Endothelial cell of umbilical vein (primary cell): ENCODE measurements around the gene SWT1. TPM values are rescaled to one million over a fixed set of nuclear protein-coding genes. Genes with fewer than 3 reads are reported as not detected.

Experiments used
- BruUV-seq: library from RNA; stranded (reverse); fragments of 400-500 nt; replicated peaks from 2 replicates; lab custom pipeline; 2021; lab: Mats Ljungman, UMichigan
- CTCF ChIA-PET: fragments of 300-600, 350-600 bp; sonication (Branson Sonifier 250); formaldehyde crosslinking; loops from one replicate; lab custom pipeline; 2021; ENCODE audit warnings: antibody characterized with exemption, inconsistent platforms; lab: Charles Lee
- POLR2A ChIA-PET: fragments of 300-600, 350-600 bp; sonication (Branson Sonifier 250); formaldehyde crosslinking; loops from one replicate; lab custom pipeline; 2021; ENCODE audit warnings: antibody characterized with exemption, inconsistent platforms; lab: Charles Lee
- DNase-seq: peaks from one replicate; pipeline ENCODE4 v3.0.0-alpha.2; 2011; ENCODE audit warnings: low read depth, low spot score
- FAIRE-seq: peaks from 2 replicates; lab custom pipeline; 2011; peaks lifted over from hg19 to GRCh38; lab: Jason Lieb, UNC
- H2AFZ ChIP-seq: 2 replicates; pipeline ENCODE4 v1.6.0; 2012; ENCODE audit warnings: low read depth, low read length, control low read depth, inconsistent platforms
- H3K27ac ChIP-seq: 2 replicates; pipeline ENCODE4 v1.5.1; 2011; ENCODE audit warnings: low read depth, mild to moderate bottlenecking, control low read depth, low read length, moderate library complexity; ENCODE audit not compliant: insufficient read depth
- H3K27me3 ChIP-seq, 2 experiments: 2 replicates each; pipeline versions ENCODE4 v1.6.0 to v1.6.1; 2011; ENCODE audit warnings: low read length in 2 of 2, mixed read lengths in 1 of 2; ENCODE audit not compliant: control insufficient read depth in 2 of 2, insufficient read depth in 2 of 2
- H3K36me3 ChIP-seq, 2 experiments: 2 replicates in 1 of 2; 3 replicates in 1 of 2; pipeline ENCODE4 v1.5.1; 2011; ENCODE audit warnings: low read length in 2 of 2, mild to moderate bottlenecking in 1 of 2, moderate library complexity in 1 of 2; ENCODE audit not compliant: control insufficient read depth in 2 of 2, insufficient read depth in 2 of 2; ENCODE audit errors: extremely low read depth in 1 of 2
- H3K4me1 ChIP-seq: 3 replicates; pipeline ENCODE4 v1.5.1; 2011; ENCODE audit warnings: mild to moderate bottlenecking, low read length; ENCODE audit not compliant: control insufficient read depth, insufficient read depth; ENCODE audit errors: extremely low read depth
- H3K4me2 ChIP-seq: 2 replicates; pipeline ENCODE4 v1.6.1; 2011; ENCODE audit warnings: low read length, control low read depth, mixed read lengths; ENCODE audit not compliant: insufficient read depth
- H3K4me3 ChIP-seq, 3 experiments: fragments of 200-600 bp in 1 of 3; sonication (generic), shearing (Covaris generic) in 1 of 3; replicated peaks in 1 of 3; 2 replicates each; pipeline ENCODE4 v1.5.1; 2011 to 2016; ENCODE audit warnings: control low read depth in 3 of 3, low read length in 3 of 3, mild to moderate bottlenecking in 2 of 3, inconsistent platforms in 1 of 3, low read depth in 1 of 3, moderate library complexity in 1 of 3; ENCODE audit not compliant: insufficient read depth in 1 of 3
- H3K79me2 ChIP-seq: 2 replicates; pipeline ENCODE4 v1.6.0; 2012; ENCODE audit warnings: low read length, inconsistent platforms; ENCODE audit not compliant: control insufficient read depth, insufficient read depth
- H3K9ac ChIP-seq: replicated peaks from 2 replicates; pipeline ENCODE3; 2011; ENCODE audit warnings: low read length, control low read depth; ENCODE audit not compliant: insufficient read depth; ENCODE audit errors: extremely low read depth
- H3K9me1 ChIP-seq: replicated peaks from 3 replicates; pipeline ENCODE4 v1.6.0; 2011; ENCODE audit warnings: mild to moderate bottlenecking, low read length; ENCODE audit not compliant: control insufficient read depth, insufficient read depth; ENCODE audit errors: extremely low read depth
- H3K9me3 ChIP-seq: replicated peaks from 2 replicates; pipeline ENCODE4 v1.5.1; 2012; ENCODE audit warnings: low read length, inconsistent platforms; ENCODE audit not compliant: control insufficient read depth, insufficient read depth
- H4K20me1 ChIP-seq: replicated peaks from 2 replicates; pipeline ENCODE3; 2011; ENCODE audit warnings: mild to moderate bottlenecking, low read length; ENCODE audit not compliant: control insufficient read depth, insufficient read depth; ENCODE audit errors: extremely low read depth
- CTCF ChIP-seq, 2 donors: IDR thresholded peaks; 1 replicate in 1 of 2; 2 replicates in 1 of 2; pipeline ENCODE4 v1.5.1; 2011; ENCODE audit warnings: low read length in 2 of 2, mild to moderate bottlenecking in 2 of 2, moderate library complexity in 2 of 2, control low read depth in 1 of 2, inconsistent platforms in 1 of 2, low read depth in 1 of 2; ENCODE audit not compliant: insufficient read depth in 1 of 2; ENCODE audit errors: extremely low read depth in 1 of 2
- EZH2 ChIP-seq: IDR thresholded peaks from 2 replicates; pipeline ENCODE4 v1.6.1; 2012; ENCODE audit warnings: borderline replicate concordance, low read depth, mild to moderate bottlenecking, moderate library complexity, low read length, inconsistent platforms; ENCODE audit not compliant: severe bottlenecking
- FOS ChIP-seq: IDR thresholded peaks from 2 replicates; pipeline ENCODE4 v1.6.1; 2011; ENCODE audit warnings: mild to moderate bottlenecking, low read length, moderate library complexity, borderline replicate concordance; ENCODE audit not compliant: insufficient read depth
- GATA2 ChIP-seq: IDR thresholded peaks from 2 replicates; pipeline ENCODE4 v1.7.0; 2011; ENCODE audit warnings: low read depth, mild to moderate bottlenecking, moderate library complexity, mixed read lengths, low read length; ENCODE audit not compliant: insufficient read length, insufficient read depth
- JUN ChIP-seq: IDR thresholded peaks from 2 replicates; pipeline ENCODE4 v1.6.1; 2011; ENCODE audit warnings: borderline replicate concordance, low read depth; ENCODE audit not compliant: insufficient read length, insufficient read depth
- MAX ChIP-seq: IDR thresholded peaks from 2 replicates; pipeline ENCODE4 v1.6.1; 2011; ENCODE audit not compliant: insufficient read depth, insufficient read length
- MYC ChIP-seq: IDR thresholded peaks from one replicate; pipeline ENCODE4 v1.6.1; 2011; ENCODE audit warnings: mild to moderate bottlenecking, low read depth, low read length
- POLR2A ChIP-seq: IDR thresholded peaks from 2 replicates; pipeline ENCODE4 v1.6.1; 2012; ENCODE audit warnings: low read depth, mild to moderate bottlenecking, control low read depth, low read length
- POLR2AphosphoS5 ChIP-seq: IDR thresholded peaks from 2 replicates; pipeline ENCODE4 v1.6.1; 2012; ENCODE audit warnings: low read depth, mild to moderate bottlenecking, control low read depth, low read length, moderate library complexity; ENCODE audit not compliant: insufficient read depth
- dilution Hi-C: fragments of 300-500 bp; cut with MboI; formaldehyde crosslinking; loops from one replicate; pipeline ENCODE4 v1.15.0; 2019; ENCODE audit warnings: low sequenced_read_pairs; ENCODE audit not compliant: extremely low pct_ligation_motif_present
- intact Hi-C: fragments of 100-400 bp; cut with micrococcal nuclease; formaldehyde crosslinking; loops from one replicate; pipeline ENCODE4 v1.10.0; 2022
- polyA plus RNA-seq, 4 experiments: library from polyadenylated mRNA; depleted of rRNA in 3 of 4; stranded (reverse) in 3 of 4; unstranded in 1 of 4; fragments of >200 nt; gene quantifications; 2 replicates each; pipeline versions ENCODE4 v1.2.1 to v1.2.3, GENCODE V29; 2011 to 2012; ENCODE audit warnings: missing spikeins in 1 of 4
- total RNA-seq: library from RNA; stranded (reverse); gene quantifications from 2 replicates; pipeline ENCODE4 v1.2.3, GENCODE V29; 2021

The SWT1 gene
- total and polyA plus RNA-seq, 2 donors (not counting 3 experiments of a cell fraction or from before 2014, with no cell fraction given): 1.0 to 4.3 TPM

DNA sequence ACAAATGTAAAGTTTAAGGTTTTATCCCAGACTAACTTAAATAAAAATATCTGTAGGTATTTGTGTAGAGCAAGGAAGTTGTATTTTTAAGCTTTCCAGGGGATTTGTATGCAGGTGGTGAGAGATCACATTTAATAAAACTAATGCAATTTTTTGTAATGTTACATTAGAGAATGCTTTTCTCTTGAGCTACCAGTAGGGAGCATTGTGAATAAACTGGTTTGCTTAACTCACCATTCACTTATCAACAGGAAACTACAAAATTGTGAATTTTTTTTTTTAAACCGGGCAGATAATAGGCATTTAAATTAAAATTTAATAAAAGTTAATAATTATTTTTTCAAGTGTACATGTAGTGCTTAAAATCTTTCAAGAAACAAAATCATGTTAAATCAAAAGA, 81.5 kb downstream of the SWT1 start:
- Histone ChIP-seq H3K27ac (no peak overlapping the region), H3K4me2 (no peak overlapping the region), H3K79me2 (no peaks in the 10 kb centered on the region), H3K4me1 (no peaks in the 10 kb centered on the region), H3K36me3 (no peaks in the 10 kb centered on the region), H2AFZ (no peak overlapping the region), H3K9me1 (no peaks in the 10 kb centered on the region), H3K4me3 (no peak overlapping the region), H4K20me1 (no peaks in the 10 kb centered on the region), H3K9ac (no peak overlapping the region), H3K27me3 (no peaks in the 10 kb centered on the region), H3K9me3 (no peaks in the 10 kb centered on the region)
- dilution Hi-C loops (no loop called here), intact Hi-C loops (loop anchor here (2.0 kb wide), 1 partner anchor 432 kb away; no protein-coding TSS in a partner anchor)
- TF ChIP-seq CTCF (IDR thresholded peaks at IDR 0.05; ENCODE audit: extremely low read depth in 1 of 2, insufficient read depth in 1 of 2, low read depth in 1 of 2, low read length in 2 of 2) (peak in 1 of 2 donors; percentile 27), MAX (no peak)
- DNase-seq (no peak), FAIRE-seq (no peak)
- CTCF ChIA-PET: interaction anchor here (0.7 to 3.3 kb wide), 33 partner anchors 9 to 482 kb away, joined by 3 to 63 read pairs (median 4); partner anchors contain the start of gene IVNS1ABP
- POLR2A ChIA-PET: no interaction called here
- BruUV-seq: no TSS peak

DNA sequence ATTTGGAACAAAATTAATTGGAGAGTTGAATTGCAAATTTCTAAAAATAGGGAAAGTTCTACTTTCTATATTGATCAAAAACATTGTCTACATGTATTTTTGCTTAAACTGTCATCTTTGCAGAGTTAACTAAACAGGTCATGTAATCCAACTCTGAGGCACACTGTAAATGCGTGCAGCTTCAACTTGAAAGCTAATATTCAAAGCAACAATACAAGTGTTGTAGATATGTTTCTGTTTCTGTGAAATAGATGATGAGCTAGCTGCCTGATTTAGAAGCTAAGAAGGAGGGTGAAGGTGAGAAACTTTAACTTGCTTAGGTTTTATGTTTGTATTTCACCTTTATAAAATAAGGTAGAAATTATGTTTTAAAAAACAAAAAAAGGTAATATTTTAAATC, 82.9 kb downstream of the SWT1 start:
- TF ChIP-seq EZH2 (no peak), GATA2 (no peak), JUN (no peak), MAX (no peak), CTCF (IDR thresholded peaks at IDR 0.05; ENCODE audit: extremely low read depth in 1 of 2, insufficient read depth in 1 of 2, low read depth in 1 of 2, low read length in 2 of 2) (no peak), FOS (no peak), POLR2A (no peak), POLR2AphosphoS5 (no peak), MYC (no peak)
- dilution Hi-C loops: no loop called here
- no peak for FAIRE-seq
- H3K9me1 ChIP-seq: no peaks in the 10 kb centered on the region
- no peaks in the 10 kb centered on the region for H3K27me3 ChIP-seq
- no peak overlapping the region for H2AFZ ChIP-seq
- ChIA-PET POLR2A (no interaction called here), CTCF (interaction anchor here (0.5 to 3.3 kb wide), 8 partner anchors 10 to 440 kb away, joined by 3 to 63 read pairs (median 10); no protein-coding TSS in a partner anchor)
- H3K79me2 ChIP-seq: no peaks in the 10 kb centered on the region
- H3K4me3 ChIP-seq: no peak overlapping the region
- H3K4me1 ChIP-seq: peaks cover 4% of the 10 kb centered on the region
- H3K27ac ChIP-seq: no peak overlapping the region
- intact Hi-C loops: loop anchor here (2.0 kb wide), 1 partner anchor 431 kb away; no protein-coding TSS in a partner anchor
- BruUV-seq: no TSS peak
- no peak overlapping the region for H3K9ac ChIP-seq
- no peaks in the 10 kb centered on the region for H3K9me3 ChIP-seq
- no peak overlapping the region for H3K4me2 ChIP-seq
- DNase-seq: no peak
- H3K36me3 ChIP-seq: no peaks in the 10 kb centered on the region
- no peaks in the 10 kb centered on the region for H4K20me1 ChIP-seq
